GM23248 (cell line): ENCODE data around the gene SLC30A3. TPM values are rescaled to one million over a fixed set of nuclear protein-coding genes. Genes with fewer than 3 reads are reported as not detected.

Source experiments
- DNase-seq: peaks from one replicate; pipeline ENCODE4 v3.0.0-alpha.2; 2015
- H2AFZ ChIP-seq: fragments of 200-600 bp; sonication (generic); 2 replicates; pipeline ENCODE4 v1.6.1; 2016; ENCODE audit warnings: antibody characterized with exemption
- H3F3A ChIP-seq: fragments of 200-600 bp; sonication (generic); 2 replicates; pipeline ENCODE4 v1.6.1; 2016; ENCODE audit warnings: mild to moderate bottlenecking, antibody characterized with exemption, mixed run types; ENCODE audit not compliant: insufficient read depth
- H3K27ac ChIP-seq: fragments of 200-600 bp; sonication (generic); 2 replicates; pipeline ENCODE4 v1.5.1; 2016; ENCODE audit warnings: mild to moderate bottlenecking
- H3K27me3 ChIP-seq: fragments of 200-600 bp; sonication (generic); replicated peaks from 2 replicates; pipeline ENCODE4 v1.6.1; 2016; ENCODE audit warnings: mild to moderate bottlenecking; ENCODE audit not compliant: insufficient read depth
- H3K36me3 ChIP-seq: fragments of 200-600 bp; sonication (generic); 2 replicates; pipeline ENCODE4 v1.6.1; 2016; ENCODE audit warnings: low read depth, mild to moderate bottlenecking
- H3K4me1 ChIP-seq: fragments of 200-600 bp; sonication (generic); 2 replicates; pipeline ENCODE4 v1.6.1; 2016; ENCODE audit warnings: mild to moderate bottlenecking; ENCODE audit not compliant: insufficient read depth
- H3K4me2 ChIP-seq: fragments of 200-600 bp; sonication (generic); one replicate; pipeline ENCODE4 v1.6.1; 2016; ENCODE audit warnings: mild to moderate bottlenecking; ENCODE audit not compliant: unreplicated experiment
- H3K4me3 ChIP-seq: fragments of 200-600 bp; sonication (generic); 2 replicates; pipeline ENCODE4 v1.5.1; 2016; ENCODE audit warnings: mild to moderate bottlenecking
- H3K79me2 ChIP-seq: fragments of 200-600 bp; sonication (generic); 2 replicates; pipeline ENCODE4 v1.6.1; 2016; ENCODE audit warnings: mild to moderate bottlenecking; ENCODE audit not compliant: insufficient read depth
- H3K9ac ChIP-seq: fragments of 200-600 bp; sonication (generic); 2 replicates; pipeline ENCODE4 v1.6.1; 2016; ENCODE audit warnings: mild to moderate bottlenecking
- H3K9me2 ChIP-seq: fragments of 200-600 bp; sonication (generic); 2 replicates; pipeline ENCODE4 v1.6.1; 2016; ENCODE audit warnings: mixed run types, mild to moderate bottlenecking, moderate library complexity; ENCODE audit not compliant: insufficient read depth
- H3K9me3 ChIP-seq: fragments of 200-600 bp; sonication (generic); one replicate; pipeline ENCODE4 v1.6.1; 2017; ENCODE audit warnings: low read depth
- H4K20me1 ChIP-seq: fragments of 200-600 bp; sonication (generic); 2 replicates; pipeline ENCODE4 v1.6.0; 2016; ENCODE audit not compliant: insufficient read depth
- EZH2 ChIP-seq: fragments of 200-600 bp; sonication (generic); IDR thresholded peaks from 2 replicates; pipeline ENCODE4 v1.6.1; 2018; ENCODE audit warnings: antibody characterized with exemption, mild to moderate bottlenecking; ENCODE audit not compliant: insufficient read depth, poor library complexity, severe bottlenecking
- EZH2phosphoT487 ChIP-seq: fragments of 200-600 bp; sonication (generic); IDR thresholded peaks from 2 replicates; pipeline ENCODE4 v1.6.1; 2018; ENCODE audit warnings: antibody characterized with exemption, moderate library complexity, mild to moderate bottlenecking, low read depth; ENCODE audit not compliant: insufficient read depth
- WGBS, 2 experiments: methylation state at CpG; one replicate each; pipeline ENCODE4 v1.1.6; 2015 to 2017; ENCODE audit warnings: low lambda C conversion rate in 2 of 2, low coverage in 1 of 2; ENCODE audit errors: missing lambda C conversion rate in 2 of 2; 5-methylcytosine and 5-hydroxymethylcytosine counted together
- in situ Hi-C: fragments of 300-500 bp; cut with MboI; formaldehyde crosslinking; loops from 2 replicates; pipeline ENCODE4 v1.15.0; 2020
- polyA plus RNA-seq: library from polyadenylated mRNA; unstranded; fragments of >200 nt; fragmentation: Nextera tagmentation; extraction: Ambion mirVana; gene quantifications from 2 replicates; pipeline ENCODE4 v1.2.1, GENCODE V29; 2016
- total RNA-seq: library from RNA; depleted of rRNA; stranded (reverse); fragments of >200 nt; shearing (Covaris generic); gene quantifications from 2 replicates; pipeline ENCODE4 v1.2.3, GENCODE V29; 2014

The SLC30A3 gene
- total and polyA plus RNA-seq, 2 experiments from 2014 or later: not detected

DNA sequence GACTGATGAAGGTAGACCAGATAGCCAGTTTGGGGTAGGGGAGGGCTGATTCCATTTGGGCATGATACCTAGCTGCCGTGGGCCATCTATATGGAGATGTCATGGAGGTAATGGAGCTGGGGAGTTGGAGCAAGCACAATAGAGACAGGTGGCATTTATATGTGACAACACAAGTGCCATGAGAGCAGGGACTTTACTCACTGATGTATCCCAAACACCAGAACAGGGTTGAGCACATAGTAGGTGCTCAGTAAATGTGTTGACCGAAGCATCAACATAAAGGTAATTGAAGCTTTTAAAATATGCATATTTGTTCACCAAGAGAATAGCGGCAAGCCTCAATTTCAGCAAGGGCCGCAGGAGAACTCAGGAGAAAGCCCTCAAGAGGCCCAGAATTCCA, 15.0 kb downstream of the SLC30A3 start:
- peaks cover 4% of the 10 kb centered on the region; the same call in 1 of the 2 replicates for H3F3A ChIP-seq
- H3K9ac ChIP-seq: no peak overlapping the region
- no peaks in the 10 kb centered on the region for H3K9me3 ChIP-seq
- no peaks in the 10 kb centered on the region for H3K36me3 ChIP-seq
- no peak overlapping the region for H3K4me2 ChIP-seq
- H3K27ac ChIP-seq: no peak overlapping the region
- in situ Hi-C loops: no loop called here
- no peak for TF ChIP-seq EZH2
- TF ChIP-seq EZH2phosphoT487: no peak
- no peak overlapping the region for H2AFZ ChIP-seq
- no peak overlapping the region for H3K4me3 ChIP-seq
- WGBS, 2 experiments: 68 to 74% methylated on average over 4 of the region's 4 CpGs
- no peaks in the 10 kb centered on the region for H3K79me2 ChIP-seq
- DNase-seq: no peak
- H3K9me2 ChIP-seq: no peaks in the 10 kb centered on the region
- H3K4me1 ChIP-seq: no peaks in the 10 kb centered on the region
- H4K20me1 ChIP-seq: no peaks in the 10 kb centered on the region
- H3K27me3 ChIP-seq: no peaks in the 10 kb centered on the region; the same call in 1 of the 2 replicates

DNA sequence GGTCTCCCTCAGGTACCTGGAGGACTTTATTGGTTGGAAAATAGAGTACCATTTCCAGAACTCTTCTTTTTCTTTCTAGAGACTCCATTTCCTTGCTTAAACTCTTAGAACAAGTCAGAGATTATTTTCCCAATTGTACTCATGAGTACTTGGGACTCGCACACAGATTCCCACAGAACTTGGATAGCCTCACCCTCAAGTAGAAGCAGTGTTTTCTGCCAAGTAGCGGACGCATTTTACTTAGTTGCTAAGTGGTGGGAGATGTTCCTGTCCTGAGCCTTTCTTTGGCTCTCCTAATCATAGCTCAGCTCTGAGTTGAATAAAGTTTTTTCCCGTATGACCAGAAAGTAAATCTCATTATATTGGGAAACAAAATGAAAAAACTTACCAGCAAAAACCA, 17.2 kb downstream of the SLC30A3 start:
- no peaks in the 10 kb centered on the region for H4K20me1 ChIP-seq
- no peak overlapping the region for H3K4me2 ChIP-seq
- TF ChIP-seq EZH2phosphoT487: no peak
- no peak for TF ChIP-seq EZH2
- no peaks in the 10 kb centered on the region for H3K4me1 ChIP-seq
- H3K9me2 ChIP-seq: no peaks in the 10 kb centered on the region
- no peak overlapping the region for H3K27ac ChIP-seq
- H3F3A ChIP-seq: peaks cover 4% of the 10 kb centered on the region; the same call in 1 of the 2 replicates
- H3K79me2 ChIP-seq: no peaks in the 10 kb centered on the region
- in situ Hi-C loops: no loop called here
- H3K9me3 ChIP-seq: no peaks in the 10 kb centered on the region
- H2AFZ ChIP-seq: no peak overlapping the region
- peaks cover 6% of the 10 kb centered on the region; the same call in 1 of the 2 replicates for H3K36me3 ChIP-seq
- no peak for DNase-seq
- H3K27me3 ChIP-seq: no peaks in the 10 kb centered on the region; the same call in 1 of the 2 replicates
- WGBS, 2 experiments: 61 to 67% methylated on average over 4 of the region's 4 CpGs
- no peak overlapping the region for H3K9ac ChIP-seq
- no peak overlapping the region for H3K4me3 ChIP-seq

DNA sequence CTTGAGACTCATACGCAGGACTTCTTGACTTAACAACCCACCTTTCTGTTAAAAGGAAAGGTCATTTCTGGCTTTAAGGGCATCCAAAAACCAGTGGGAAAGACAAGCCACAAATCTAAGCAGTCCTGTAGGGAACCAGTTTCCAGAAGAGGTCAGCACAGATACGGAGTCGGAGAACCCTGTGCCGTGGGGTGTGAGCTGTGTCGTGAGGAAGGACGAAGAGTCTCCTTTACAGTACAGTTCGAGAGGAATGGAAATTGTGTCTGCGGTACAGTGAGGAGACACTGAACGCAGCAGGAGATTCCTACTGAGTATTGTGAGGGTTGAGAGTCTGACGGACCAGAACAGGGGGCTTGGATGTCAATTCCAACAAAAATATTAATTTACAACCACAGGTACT, 17.7 kb downstream of the SLC30A3 start:
- H3F3A ChIP-seq: peaks cover 4% of the 10 kb centered on the region; the same call in 1 of the 2 replicates
- no peak overlapping the region for H3K27ac ChIP-seq
- no peaks in the 10 kb centered on the region for H3K9me3 ChIP-seq
- in situ Hi-C loops: no loop called here
- no peaks in the 10 kb centered on the region for H3K9me2 ChIP-seq
- H3K4me2 ChIP-seq: no peak overlapping the region
- TF ChIP-seq EZH2 (no peak), EZH2phosphoT487 (no peak)
- no peaks in the 10 kb centered on the region for H3K4me1 ChIP-seq
- H3K79me2 ChIP-seq: no peaks in the 10 kb centered on the region
- no peak overlapping the region for H3K9ac ChIP-seq
- peaks cover 6% of the 10 kb centered on the region; the same call in 1 of the 2 replicates for H3K36me3 ChIP-seq
- H4K20me1 ChIP-seq: no peaks in the 10 kb centered on the region
- DNase-seq: no peak
- H3K4me3 ChIP-seq: no peak overlapping the region
- H3K27me3 ChIP-seq: no peaks in the 10 kb centered on the region
- 75 to 77% methylated on average over 10 of the region's 10 CpGs for WGBS, 2 experiments
- no peak overlapping the region for H2AFZ ChIP-seq

DNA sequence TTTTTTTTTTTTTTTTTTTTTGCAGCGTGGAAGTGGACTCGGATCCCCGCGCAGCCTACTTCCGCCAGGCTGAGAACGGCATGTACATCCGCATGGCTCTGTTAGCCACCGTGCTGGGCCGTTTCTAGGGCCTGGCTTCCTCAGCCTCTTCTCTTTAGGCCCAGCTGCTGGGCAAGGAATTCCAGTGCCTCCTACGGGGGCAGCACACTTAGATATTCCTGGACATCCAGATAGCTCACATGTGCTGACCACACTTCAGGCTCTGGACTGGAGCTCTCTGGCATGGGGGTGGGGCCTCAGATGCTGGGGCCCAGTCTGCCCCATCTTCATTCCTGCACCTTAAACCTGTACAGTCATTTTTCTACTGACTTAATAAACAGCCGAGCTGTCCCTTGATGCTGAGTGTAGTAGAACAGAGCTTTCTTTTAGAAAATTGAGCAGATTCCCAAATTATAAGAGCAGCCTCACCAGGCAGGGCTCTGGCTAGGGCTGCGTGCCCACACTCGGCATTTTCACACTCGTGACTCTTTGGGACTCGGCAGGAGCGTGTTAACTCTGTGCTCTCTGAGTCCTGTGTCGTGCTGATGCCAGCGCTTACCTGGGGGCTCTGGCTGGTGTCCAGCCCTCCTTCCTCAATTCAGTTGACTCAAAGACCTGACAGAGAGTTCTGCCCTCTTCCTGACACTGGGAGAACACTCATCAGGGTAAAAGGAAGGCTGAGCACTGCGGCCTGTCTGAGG, 19.3 kb downstream of the SLC30A3 start:
- no peak overlapping the region for H2AFZ ChIP-seq
- no peaks in the 10 kb centered on the region for H3K9me2 ChIP-seq
- DNase-seq: no peak
- 81 to 85% methylated on average over 15 to 19 of the region's 19 CpGs for WGBS, 2 experiments
- TF ChIP-seq EZH2 (no peak), EZH2phosphoT487 (no peak)
- no peak overlapping the region for H3K4me2 ChIP-seq
- in situ Hi-C loops: no loop called here
- H3K27me3 ChIP-seq: no peaks in the 10 kb centered on the region
- no peak overlapping the region for H3K4me3 ChIP-seq
- no peaks in the 10 kb centered on the region for H3K4me1 ChIP-seq
- H3K79me2 ChIP-seq: no peaks in the 10 kb centered on the region
- H3K9ac ChIP-seq: no peak overlapping the region
- peaks cover 6% of the 10 kb centered on the region; the same call in 1 of the 2 replicates for H3K36me3 ChIP-seq
- H4K20me1 ChIP-seq: no peaks in the 10 kb centered on the region
- H3K9me3 ChIP-seq: no peaks in the 10 kb centered on the region
- peaks cover 4% of the 10 kb centered on the region; the same call in 1 of the 2 replicates for H3F3A ChIP-seq
- H3K27ac ChIP-seq: no peak overlapping the region
